Adrenal gland (tissue), 12 donors: ENCODE results near the gene TTC23L. TPM values are rescaled to one million over a fixed set of nuclear protein-coding genes. Genes with fewer than 3 reads are reported as not detected.
A peak's percentile ranks its signal among the peaks of the same experiment; 100 is the strongest.

Experiments used
- DNase-seq, 7 donors: peaks; one replicate each; pipeline ENCODE4 v3.0.0-alpha.2; 2019 to 2020
- H3K27ac ChIP-seq, 5 donors: fragments of 200-600 bp; sonication (generic) in 4 of 5; 1 replicate in 3 of 5; 2 replicates in 2 of 5; pipeline versions ENCODE4 v1.5.1 to v1.8.0; 2016 to 2020; ENCODE audit warnings: mild to moderate bottlenecking in 1 of 5
- H3K27me3 ChIP-seq: fragments of 200-600 bp; 2 replicates; pipeline ENCODE4 v1.8.0; 2021
- H3K36me3 ChIP-seq, 2 donors: fragments of 200-600 bp; replicated peaks in 1 of 2; 1 replicate in 1 of 2; 2 replicates in 1 of 2; pipeline versions ENCODE4 v1.5.1 to v1.8.0; 2018 to 2022
- H3K4me1 ChIP-seq, 2 donors: fragments of 200-600 bp; replicated peaks in 1 of 2; 1 replicate in 1 of 2; 2 replicates in 1 of 2; pipeline versions ENCODE4 v1.5.1 to v1.8.0; 2018 to 2021
- H3K4me3 ChIP-seq, 4 donors: fragments of 200-600 bp; sonication (generic) in 3 of 4; one replicate each; pipeline ENCODE4 v1.5.1; 2016 to 2018
- H3K9me3 ChIP-seq, 3 donors: fragments of 200-600 bp; sonication (generic) in 1 of 3; replicated peaks in 1 of 3; 1 replicate in 2 of 3; 2 replicates in 1 of 3; pipeline versions ENCODE4 v1.5.1 to v1.8.0; 2016 to 2021
- CTCF ChIP-seq, 6 experiments: fragments of 450-650 bp in 4 of 6; fragments of 200-600 bp in 2 of 6; sonication (generic) in 1 of 6; IDR thresholded peaks; 1 replicate in 5 of 6; 2 replicates in 1 of 6; pipeline versions ENCODE4 v1.5.1 to v1.8.0; 2016 to 2021; ENCODE audit warnings: antibody characterized with exemption in 6 of 6, mild to moderate bottlenecking in 2 of 6, moderate library complexity in 1 of 6
- POLR2A ChIP-seq, 2 donors: fragments of 450-650 bp; IDR thresholded peaks; one replicate each; pipeline ENCODE4 v1.6.1; 2017; ENCODE audit warnings: antibody characterized with exemption in 2 of 2, mild to moderate bottlenecking in 2 of 2, moderate library complexity in 1 of 2
- WGBS, 4 donors: extraction: QIAGEN DNeasy Blood & Tissue Kit in 2 of 4; methylation state at CpG; one replicate each; pipeline versions ENCODE4 v1.1.5 to v1.1.7; 2013 to 2017; 5-methylcytosine and 5-hydroxymethylcytosine counted together
- intact Hi-C, 2 donors: fragments of 100-400 bp; cut with DNase I; formaldehyde crosslinking; loops; one replicate each; pipeline versions ENCODE4 v1.14.1 to v1.15.0; 2022 to 2023
- polyA plus RNA-seq, 3 donors: library from polyadenylated mRNA; stranded (reverse); fragments of 200-250 nt in 2 of 3; fragments of 350-450 nt in 1 of 3; fragmentation: Illumina TruSeq in 1 of 3; extraction: RNeasy Lipid Tissue Mini Kit (QIAGEN cat#74804) in 1 of 3; gene quantifications; one replicate each; pipeline ENCODE4 v1.2.3, GENCODE V29; 2013 to 2014
- total RNA-seq, 9 donors: library from RNA; depleted of rRNA in 4 of 9; stranded (reverse); fragments of >200 nt in 4 of 9; fragments of 120-200 nt in 1 of 9; fragmentation: NEBNext Ultra II Directional in 1 of 9; extraction: Animal tissue kit (Norgen Biotek cat#: 25700) in 1 of 9; gene quantifications; one replicate each; pipeline versions ENCODE4 v1.1.0 to v1.2.4, GENCODE V29; 2013 to 2023
- donor health status: healthy with polysubstance abuse.
- donor health status: Bipolar disorder and iron deficiency.
- donor health status: DM: yes; HTN: yes; CAD: no.
- donor health status: DM: no; HTN: no; CAD: no.
- donor health status: DM: no; HTN: no; CAD: no.
- donor health status: DM: yes; HTN: yes; CAD: no.

TTC23L gene
- total and polyA plus RNA-seq, 12 donors, result 0.40 to 4.8 (median 2.9) TPM; not detected in 2

- no peaks in the 10 kb centered on the region for H3K9me3 ChIP-seq
- intact Hi-C loops, result no loop called here
- peaks cover 0 to 24% of the 10 kb centered on the region in 2 donors for H3K4me1 ChIP-seq
- no peak for TF ChIP-seq CTCF (IDR thresholded peaks at IDR 0.05)
- TF ChIP-seq POLR2A (IDR thresholded peaks at IDR 0.05), result peak in 1 of 2 donors; percentile 79
- H3K27me3 ChIP-seq, result no peaks in the 10 kb centered on the region
- peaks cover 0 to 20% of the 10 kb centered on the region in 2 donors for H3K36me3 ChIP-seq
- peak; percentile 87 to 96 (median 93) for DNase-seq
- peak overlapping the region; percentile 80 to 97 (median 97) for H3K27ac ChIP-seq
- peak overlapping the region; percentile 78 to 95 (median 80) for H3K4me3 ChIP-seq
- WGBS, 4 donors, result 0 to 1% (median 0%) methylated on average over 14 to 70 of the region's 70 CpGs
Observed at GRCh38 chr5:34929720-34930461, 90.9 kb downstream of the TTC23L start.

- H3K27ac ChIP-seq, result peak overlapping the region; percentile 80 to 97 (median 97)
- 0 to 2% (median 1%) methylated on average over 3 of the region's 3 CpGs for WGBS, 4 donors
Observed at GRCh38 chr5:34930462-34930844, 91.5 kb downstream of the TTC23L start.

GRCh38 chr5:34930870-34931269 is 91.9 kb downstream of the TTC23L start:
- Histone ChIP-seq H3K27ac (peak overlapping the region in 3 of 5 donors; percentile 97), H3K36me3 (peaks cover 0 to 12% of the 10 kb centered on the region in 2 donors), H3K9me3 (no peaks in the 10 kb centered on the region), H3K27me3 (no peaks in the 10 kb centered on the region), H3K4me3 (peak overlapping the region in 1 of 4 donors; percentile 78), H3K4me1 (peaks cover 0 to 24% of the 10 kb centered on the region in 2 donors)
- no peak for TF ChIP-seq CTCF (IDR thresholded peaks at IDR 0.05)
- no peak for TF ChIP-seq POLR2A (IDR thresholded peaks at IDR 0.05)
- intact Hi-C loops, result no loop called here
- DNase-seq, result no peak
- 65 to 67% (median 67%) methylated on average over 4 of the region's 4 CpGs for WGBS, 4 donors

More at GRCh38 chr5:34930462-34930844, 91.5 kb downstream of the TTC23L start:
- H3K27me3 ChIP-seq, result no peaks in the 10 kb centered on the region
- DNase-seq, result no peak
- no peak for TF ChIP-seq CTCF (IDR thresholded peaks at IDR 0.05)
- no peak for TF ChIP-seq POLR2A (IDR thresholded peaks at IDR 0.05)
- intact Hi-C loops, result no loop called here
- H3K36me3 ChIP-seq, result peaks cover 0 to 14% of the 10 kb centered on the region in 2 donors
- H3K4me1 ChIP-seq, result peaks cover 0 to 24% of the 10 kb centered on the region in 2 donors
- peak overlapping the region; percentile 78 to 95 (median 80) for H3K4me3 ChIP-seq
- H3K9me3 ChIP-seq, result no peaks in the 10 kb centered on the region

GRCh38 chr5:34932947-34933346 is 94.0 kb downstream of the TTC23L start:
- no peaks in the 10 kb centered on the region for H3K9me3 ChIP-seq
- no peaks in the 10 kb centered on the region for H3K27me3 ChIP-seq
- no peak for TF ChIP-seq POLR2A (IDR thresholded peaks at IDR 0.05)
- no peak for TF ChIP-seq CTCF (IDR thresholded peaks at IDR 0.05)
- no peak for DNase-seq
- peaks cover 0 to 24% of the 10 kb centered on the region in 2 donors for H3K4me1 ChIP-seq
- intact Hi-C loops, result no loop called here
- H3K4me3 ChIP-seq, result no peak overlapping the region
- 91 to 100% (median 97%) methylated on average over 2 of the region's 2 CpGs for whole genome bisulfite sequencing, 4 donors
- H3K27ac ChIP-seq, result no peak overlapping the region
- peaks cover 0 to 23% of the 10 kb centered on the region in 2 donors for H3K36me3 ChIP-seq
